IMR-90 (cell line): ENCODE data around the gene ATRAID. TPM values are rescaled to one million over a fixed set of nuclear protein-coding genes. Genes with fewer than 3 reads are reported as not detected.
A peak's percentile ranks its signal among the peaks of the same experiment; 100 is the strongest.

Experiments
- ATAC-seq: fragments of 200-7000 bp; cut with Tn5 transposase; 2 replicates; pipeline ENCODE4 v1.9.1; 2020; ENCODE audit warnings: low read depth, mild to moderate bottlenecking, moderate library complexity
- BruUV-seq: library from RNA; stranded (reverse); fragments of 400-500 nt; replicated peaks from 2 replicates; lab custom pipeline; 2021; lab: Mats Ljungman, UMichigan
- CTCF ChIA-PET: fragments of 300-600 bp; formaldehyde crosslinking; extraction: SDS; loops from one replicate; lab custom pipeline; 2021; ENCODE audit warnings: antibody characterized with exemption; lab: Yijun Ruan, JAX
- POLR2A ChIA-PET: fragments of 300-600 bp; sonication (Branson Sonifier 250); formaldehyde crosslinking; loops from one replicate; lab custom pipeline; 2022; ENCODE audit warnings: antibody characterized with exemption; ENCODE audit not compliant: unreplicated experiment; lab: Charles Lee
- DNase-seq: peaks from one replicate; pipeline ENCODE4 v3.0.0; 2013
- H2AFZ ChIP-seq: replicated peaks from 2 replicates; pipeline ENCODE3; 2013; ENCODE audit warnings: low read length, mild to moderate bottlenecking; ENCODE audit not compliant: poor library complexity
- H2AK5ac ChIP-seq: 2 replicates; pipeline ENCODE4 v1.6.1; 2013; ENCODE audit warnings: low read depth, low read length, inconsistent platforms
- H2AK9ac ChIP-seq: replicated peaks from 2 replicates; pipeline ENCODE3; 2013; ENCODE audit warnings: mild to moderate bottlenecking, low read depth, low read length, moderate library complexity; ENCODE audit not compliant: poor library complexity
- H2BK120ac ChIP-seq: 2 replicates; pipeline ENCODE4 v1.6.1; 2013; ENCODE audit warnings: low read depth, low read length, inconsistent platforms
- H2BK15ac ChIP-seq: 3 replicates; pipeline ENCODE4 v1.6.1; 2013; ENCODE audit warnings: low read depth, low read length, inconsistent platforms
- H2BK20ac ChIP-seq: 2 replicates; pipeline ENCODE4 v1.6.1; 2013; ENCODE audit warnings: low read depth, mild to moderate bottlenecking, inconsistent platforms, low read length, moderate library complexity
- H2BK5ac ChIP-seq: 2 replicates; pipeline ENCODE4 v1.6.1; 2013; ENCODE audit warnings: mild to moderate bottlenecking, low read depth, low read length, inconsistent platforms; ENCODE audit not compliant: poor library complexity, severe bottlenecking
- H3K14ac ChIP-seq: replicated peaks from 2 replicates; pipeline ENCODE4 v1.6.1; 2013; ENCODE audit warnings: low read depth, low read length, inconsistent platforms
- H3K18ac ChIP-seq: 2 replicates; pipeline ENCODE4 v1.6.1; 2013; ENCODE audit warnings: low read depth, low read length, control low read depth
- H3K23ac ChIP-seq: 2 replicates; pipeline ENCODE4 v1.6.1; 2013; ENCODE audit warnings: low read depth, low read length, inconsistent platforms
- H3K27ac ChIP-seq: 2 replicates; pipeline ENCODE4 v1.5.1; 2013; ENCODE audit warnings: mild to moderate bottlenecking, control low read depth, low read length; ENCODE audit not compliant: insufficient read depth
- H3K27me3 ChIP-seq: 2 replicates; pipeline ENCODE4 v1.6.1; 2013; ENCODE audit warnings: low read length; ENCODE audit not compliant: control insufficient read depth, insufficient read depth
- H3K36me3 ChIP-seq: 2 replicates; pipeline ENCODE4 v1.6.1; 2013; ENCODE audit warnings: low read length, mixed read lengths; ENCODE audit not compliant: control insufficient read depth, insufficient read depth
- H3K4ac ChIP-seq: 2 replicates; pipeline ENCODE4 v1.6.1; 2013; ENCODE audit warnings: low read depth, low read length, inconsistent platforms
- H3K4me1 ChIP-seq: 2 replicates; pipeline ENCODE4 v1.6.1; 2013; ENCODE audit warnings: low read length, mixed read lengths; ENCODE audit not compliant: control insufficient read depth, insufficient read depth
- H3K4me2 ChIP-seq: 2 replicates; pipeline ENCODE4 v1.6.1; 2013; ENCODE audit warnings: low read depth, mild to moderate bottlenecking, control low read depth, low read length, moderate library complexity
- H3K4me3 ChIP-seq: 2 replicates; pipeline ENCODE4 v1.5.1; 2013; ENCODE audit warnings: low read depth, mild to moderate bottlenecking, control low read depth, low read length, moderate library complexity; ENCODE audit not compliant: insufficient read depth
- H3K56ac ChIP-seq: 2 replicates; pipeline ENCODE4 v1.6.1; 2013; ENCODE audit warnings: low read length, inconsistent platforms; ENCODE audit not compliant: insufficient read depth; ENCODE audit errors: extremely low read depth
- H3K79me1 ChIP-seq, 2 experiments: 2 replicates each; pipeline ENCODE4 v1.6.1; 2013; ENCODE audit warnings: low read length in 2 of 2, inconsistent platforms in 1 of 2, low read depth in 1 of 2
- H3K9ac ChIP-seq: 2 replicates; pipeline ENCODE4 v1.6.1; 2013; ENCODE audit warnings: low read depth, low read length, control low read depth
- H3K9me1 ChIP-seq: 2 replicates; pipeline ENCODE4 v1.6.1; 2013; ENCODE audit warnings: low read length, inconsistent platforms; ENCODE audit not compliant: insufficient read depth
- H3K9me3 ChIP-seq: 2 replicates; pipeline ENCODE4 v1.6.1; 2013; ENCODE audit warnings: low read length; ENCODE audit not compliant: control insufficient read depth, insufficient read depth
- H4K20me1 ChIP-seq: 2 replicates; pipeline ENCODE4 v1.6.1; 2013; ENCODE audit warnings: low read length, inconsistent platforms; ENCODE audit not compliant: insufficient read depth
- H4K5ac ChIP-seq: 2 replicates; pipeline ENCODE4 v1.6.1; 2013; ENCODE audit warnings: mild to moderate bottlenecking, low read depth, low read length, control low read depth
- H4K8ac ChIP-seq, 2 experiments: 2 replicates each; pipeline ENCODE4 v1.6.1; 2013; ENCODE audit warnings: low read depth in 2 of 2, low read length in 2 of 2, control low read depth in 1 of 2, inconsistent platforms in 1 of 2
- H4K91ac ChIP-seq: 2 replicates; pipeline ENCODE4 v1.6.1; 2013; ENCODE audit warnings: low read depth, low read length, inconsistent platforms; ENCODE audit not compliant: insufficient read depth
- CEBPB ChIP-seq: IDR thresholded peaks from 2 replicates; pipeline ENCODE4 v1.6.1; 2012; ENCODE audit warnings: low read depth, low read length, improper control_type of control experiment
- MAZ ChIP-seq: IDR thresholded peaks from 2 replicates; pipeline ENCODE4 v1.6.1; 2012; ENCODE audit warnings: low read depth, mild to moderate bottlenecking, low read length, improper control_type of control experiment, moderate library complexity, borderline replicate concordance
- MXI1 ChIP-seq: IDR thresholded peaks from 2 replicates; pipeline ENCODE4 v1.6.1; 2012; ENCODE audit warnings: low read depth, mild to moderate bottlenecking, low read length, moderate library complexity, borderline replicate concordance
- NFE2L2 ChIP-seq: fragments of 150-350 bp; IDR thresholded peaks from 2 replicates; pipeline ENCODE4 v1.6.1; 2016; ENCODE audit warnings: low read depth, mild to moderate bottlenecking, low read length
- POLR2A ChIP-seq: IDR thresholded peaks from 2 replicates; pipeline ENCODE4 v1.6.1; 2012; ENCODE audit warnings: mild to moderate bottlenecking, low read depth, low read length
- RAD21 ChIP-seq: IDR thresholded peaks from 2 replicates; pipeline ENCODE4 v1.6.1; 2012; ENCODE audit warnings: low read length, improper control_type of control experiment
- RCOR1 ChIP-seq: IDR thresholded peaks from 2 replicates; pipeline ENCODE4 v1.6.1; 2012; ENCODE audit warnings: mild to moderate bottlenecking, low read length, improper control_type of control experiment; ENCODE audit not compliant: insufficient replicate concordance
- SMC3 ChIP-seq: fragments of 150-350 bp; IDR thresholded peaks from 2 replicates; pipeline ENCODE4 v1.6.1; 2016; ENCODE audit warnings: low read depth, mild to moderate bottlenecking, antibody characterized with exemption, low read length, moderate library complexity
- WGBS, 2 experiments: methylation state at CpG; one replicate each; pipeline versions ENCODE4 v1.1.5 to v1.1.7; 2013; ENCODE audit warnings: missing lambda C conversion rate in 2 of 2; ENCODE audit not compliant: insufficient read length in 1 of 2; ENCODE audit errors: extremely low coverage in 2 of 2; 5-methylcytosine and 5-hydroxymethylcytosine counted together
- dilution Hi-C: fragments of 300-500 bp; cut with HindIII; formaldehyde crosslinking; loops from one replicate; pipeline ENCODE4 v1.14.3; 2018; ENCODE audit warnings: low sequenced_read_pairs; ENCODE audit not compliant: unreplicated experiment
- in situ Hi-C: fragments of 300-500 bp; cut with MboI; formaldehyde crosslinking; loops from 3 replicates; pipeline ENCODE4 v1.14.3; 2019; ENCODE audit warnings: low sequenced_read_pairs, inconsistent platforms, mixed read lengths
- intact Hi-C: fragments of 100-400 bp; cut with micrococcal nuclease; formaldehyde crosslinking; loops from 2 replicates; pipeline ENCODE4 v1.10.0; 2022
- polyA plus RNA-seq, 3 experiments: library from polyadenylated mRNA; depleted of rRNA; stranded (reverse); fragments of >200 nt; gene quantifications; 2 replicates each; pipeline ENCODE4 v1.2.3, GENCODE V29; 2012; ENCODE audit warnings: low replicate concordance in 1 of 3
- total RNA-seq: library from RNA; depleted of rRNA; stranded (reverse); fragments of >200 nt; gene quantifications from 2 replicates; pipeline ENCODE4 v1.2.3, GENCODE V29; 2012
- TF ChIP-seq, protein P1 (sequence below): conservative IDR thresholded peaks from 2 replicates; pipeline ENCODE4 v1.5.1; 2012; ENCODE audit warnings: mild to moderate bottlenecking, low read depth, low read length, improper control_type of control experiment
- TF ChIP-seq, protein P2 (sequence below): fragments of 150-350 bp; IDR thresholded peaks from 2 replicates; pipeline ENCODE4 v1.6.1; 2017; ENCODE audit warnings: mild to moderate bottlenecking, antibody characterized with exemption, low read length, low read depth

ATRAID gene
- total and polyA plus RNA-seq, 2 of the 4 experiments (the other 2 are of a cell fraction), result 138 to 173 TPM

DNA sequence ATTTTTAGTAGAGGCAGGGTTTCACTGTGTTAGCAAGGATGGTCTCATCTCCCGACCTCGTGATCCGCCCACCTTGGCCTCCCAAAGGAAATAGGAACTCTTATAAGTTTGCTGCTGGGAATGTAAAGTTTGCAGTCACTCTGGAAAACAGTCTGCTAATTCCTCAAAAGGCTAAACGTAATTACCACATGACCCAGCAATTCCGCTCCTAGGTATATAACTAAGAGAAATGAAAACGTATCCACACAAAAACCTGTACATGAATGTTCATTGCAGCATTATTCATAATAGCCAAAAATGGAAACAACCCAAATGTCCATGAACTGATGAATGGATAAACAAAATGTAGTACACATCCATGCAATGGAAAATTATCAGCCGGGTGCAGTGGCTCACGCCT is 21.9 kb upstream of the ATRAID start (continued):
- TF ChIP-seq, protein P1, sequence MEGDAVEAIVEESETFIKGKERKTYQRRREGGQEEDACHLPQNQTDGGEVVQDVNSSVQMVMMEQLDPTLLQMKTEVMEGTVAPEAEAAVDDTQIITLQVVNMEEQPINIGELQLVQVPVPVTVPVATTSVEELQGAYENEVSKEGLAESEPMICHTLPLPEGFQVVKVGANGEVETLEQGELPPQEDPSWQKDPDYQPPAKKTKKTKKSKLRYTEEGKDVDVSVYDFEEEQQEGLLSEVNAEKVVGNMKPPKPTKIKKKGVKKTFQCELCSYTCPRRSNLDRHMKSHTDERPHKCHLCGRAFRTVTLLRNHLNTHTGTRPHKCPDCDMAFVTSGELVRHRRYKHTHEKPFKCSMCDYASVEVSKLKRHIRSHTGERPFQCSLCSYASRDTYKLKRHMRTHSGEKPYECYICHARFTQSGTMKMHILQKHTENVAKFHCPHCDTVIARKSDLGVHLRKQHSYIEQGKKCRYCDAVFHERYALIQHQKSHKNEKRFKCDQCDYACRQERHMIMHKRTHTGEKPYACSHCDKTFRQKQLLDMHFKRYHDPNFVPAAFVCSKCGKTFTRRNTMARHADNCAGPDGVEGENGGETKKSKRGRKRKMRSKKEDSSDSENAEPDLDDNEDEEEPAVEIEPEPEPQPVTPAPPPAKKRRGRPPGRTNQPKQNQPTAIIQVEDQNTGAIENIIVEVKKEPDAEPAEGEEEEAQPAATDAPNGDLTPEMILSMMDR, result no peak

DNA sequence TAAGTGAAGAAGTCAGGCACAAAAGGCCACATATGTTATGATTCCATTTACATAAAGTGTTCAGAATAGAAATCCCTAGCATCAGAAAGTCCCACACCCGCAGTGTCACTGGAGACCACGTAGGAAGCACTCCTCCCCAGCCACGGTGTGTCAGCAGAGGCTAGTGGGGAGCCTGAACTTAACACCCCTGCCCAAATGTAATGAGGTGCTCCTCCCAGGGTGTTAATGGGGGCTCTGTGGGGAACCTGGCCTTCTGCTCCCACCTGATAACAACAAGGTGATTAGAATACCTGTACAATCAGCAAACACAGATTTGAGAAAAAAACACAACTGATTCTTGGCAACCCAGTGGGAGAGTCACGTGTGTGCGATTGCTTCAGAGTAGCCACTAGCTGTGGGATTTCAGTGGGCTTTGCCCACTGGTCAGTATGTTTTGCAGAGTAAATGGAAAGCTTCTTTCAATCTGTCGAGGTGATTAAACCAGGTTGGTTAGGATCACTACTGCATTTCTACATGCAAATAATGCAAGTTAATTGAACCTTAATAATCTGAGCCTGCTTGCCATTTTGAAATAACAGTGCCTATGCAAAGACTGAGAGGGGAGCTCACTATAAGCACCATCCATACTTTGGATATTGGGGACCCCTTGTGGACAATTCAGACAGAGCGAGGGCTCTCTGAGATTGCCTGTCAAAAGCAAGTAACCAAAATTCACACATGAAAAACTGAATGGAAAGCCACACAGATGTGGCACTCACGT is 20.6 kb upstream of the ATRAID start:
- POLR2A ChIA-PET, result no interaction called here
- CTCF ChIA-PET, result interaction anchor here (0.7 to 2.0 kb wide), 5 partner anchors 21 to 93 kb away, joined by 3 to 7 read pairs (median 6); partner anchors contain the start of gene PREB
- intact Hi-C loops (loop anchor here (1.0 to 2.0 kb wide), 3 partner anchors 21 to 93 kb away; partner anchors contain the start of gene PREB), dilution Hi-C loops (no loop called here), in situ Hi-C loops (no loop called here)
- Histone ChIP-seq H3K9ac (no peak overlapping the region), H2AK9ac (no peak overlapping the region), H2AK5ac (no peak overlapping the region), H3K4me3 (no peak overlapping the region), H3K79me1 (no peaks in the 10 kb centered on the region), H3K4me1 (peaks cover 2% of the 10 kb centered on the region; the same call in 1 of the 2 replicates), H3K27ac (no peak overlapping the region), H3K4me2 (no peak overlapping the region), H4K8ac (no peak overlapping the region), H3K9me1 (no peaks in the 10 kb centered on the region), H2BK5ac (no peak overlapping the region), H2BK15ac (no peak overlapping the region), H2BK20ac (no peak overlapping the region), H3K14ac (no peak overlapping the region), H3K36me3 (no peaks in the 10 kb centered on the region), H3K18ac (no peak overlapping the region), H3K23ac (no peak overlapping the region), H3K9me3 (no peaks in the 10 kb centered on the region), H4K20me1 (no peaks in the 10 kb centered on the region), H2AFZ (no peak overlapping the region), H2BK120ac (no peak overlapping the region), H3K4ac (no peak overlapping the region), H4K5ac (no peak overlapping the region), H4K91ac (no peak overlapping the region), H3K56ac (no peak overlapping the region), H3K27me3 (peaks cover 18% of the 10 kb centered on the region)
- WGBS, 2 experiments, result 0% methylated on average over 1 of the region's 8 CpGs; no CpG with 5 or more reads in 1 of the 2 experiments
- ATAC-seq, result peak; percentile 99
- peak; percentile 71 for DNase-seq
- BruUV-seq, result no TSS peak
- TF ChIP-seq POLR2A (no peak), SMC3 (peak; percentile 94), NFE2L2 (no peak), CEBPB (peak; percentile 30; the same call in 1 of the 2 replicates), MAZ (no peak), MXI1 (no peak), RCOR1 (no peak), RAD21 (peak; percentile 84)
- TF ChIP-seq, protein P1, result peak; percentile 83
- TF ChIP-seq, protein P2, sequence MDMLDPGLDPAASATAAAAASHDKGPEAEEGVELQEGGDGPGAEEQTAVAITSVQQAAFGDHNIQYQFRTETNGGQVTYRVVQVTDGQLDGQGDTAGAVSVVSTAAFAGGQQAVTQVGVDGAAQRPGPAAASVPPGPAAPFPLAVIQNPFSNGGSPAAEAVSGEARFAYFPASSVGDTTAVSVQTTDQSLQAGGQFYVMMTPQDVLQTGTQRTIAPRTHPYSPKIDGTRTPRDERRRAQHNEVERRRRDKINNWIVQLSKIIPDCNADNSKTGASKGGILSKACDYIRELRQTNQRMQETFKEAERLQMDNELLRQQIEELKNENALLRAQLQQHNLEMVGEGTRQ, result no peak
